CD1c-positive myeloid dendritic cell (primary cell): Measurements from ENCODE around the gene INKA2.
"Not testable (repeated sequence)": the region's sequence is repeated elsewhere in the genome, so short reads cannot be mapped to it uniquely, and the experiment has no call there.

Experiments used
- DNase-seq: peaks from one replicate; pipeline ENCODE4 v3.0.0-alpha.2; 2016; ENCODE audit errors: extremely low spot score

The INKA2 gene

DNA sequence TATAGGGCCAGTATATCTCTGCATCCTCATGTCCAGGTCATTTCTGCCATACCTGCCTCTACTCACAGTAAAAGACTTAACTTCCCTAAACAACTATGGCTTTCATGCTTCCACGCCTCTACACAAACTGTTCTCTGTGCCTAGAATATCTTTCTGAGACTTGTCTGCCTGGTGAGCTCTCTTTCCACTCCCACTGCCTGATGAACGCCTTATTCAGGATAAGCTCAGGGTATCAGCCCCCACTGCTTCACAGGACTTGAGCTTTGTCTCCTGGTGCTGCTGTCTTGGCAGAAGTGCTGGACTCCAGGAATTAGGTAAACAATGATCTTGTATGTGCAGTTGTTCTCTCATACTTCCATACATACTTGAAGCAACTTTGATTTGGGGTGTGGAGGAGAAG, 11.7 kb upstream of the INKA2 start:
- DNase-seq = no peak

DNA sequence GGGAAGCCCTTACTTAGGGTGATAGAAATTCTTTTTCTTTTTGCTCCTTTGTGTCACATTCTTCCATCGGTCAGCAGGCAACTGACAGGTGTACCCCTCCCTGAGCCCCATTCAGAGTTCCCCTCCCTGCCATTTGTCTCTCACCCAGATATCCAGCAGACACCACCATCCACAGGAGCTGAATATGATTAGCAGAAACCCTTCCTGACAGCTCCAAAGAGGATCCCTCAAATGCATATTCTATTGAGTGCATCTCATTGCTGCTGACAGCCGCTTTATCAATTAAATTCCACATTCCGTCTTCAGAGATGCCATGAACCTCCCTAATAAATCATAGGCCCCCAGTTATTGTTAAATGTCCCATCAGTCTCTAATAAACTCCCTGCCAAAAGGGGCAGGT, 10.4 kb upstream of the INKA2 start:
- no peak for DNase-seq

DNA sequence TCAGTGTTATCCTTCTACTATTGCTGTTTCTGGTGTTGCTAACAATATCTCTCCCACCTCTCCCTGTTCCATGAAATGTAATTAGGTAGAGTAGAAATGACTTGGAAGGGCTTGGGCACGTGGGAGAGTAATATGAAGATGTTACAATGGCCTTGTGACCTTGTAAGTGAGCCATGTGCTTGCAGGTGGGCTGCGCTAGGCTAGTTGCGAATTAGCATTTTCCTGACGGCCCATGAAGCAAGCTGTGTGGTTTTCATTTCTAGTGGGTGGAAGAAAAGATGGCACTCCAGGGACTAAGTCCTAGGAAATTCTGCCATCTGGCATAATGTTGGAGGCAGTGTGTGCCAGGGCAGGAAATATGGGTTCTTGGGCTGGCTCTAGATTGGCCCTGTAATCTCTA, 8.8 kb upstream of the INKA2 start:
- no peak for DNase-seq

DNA sequence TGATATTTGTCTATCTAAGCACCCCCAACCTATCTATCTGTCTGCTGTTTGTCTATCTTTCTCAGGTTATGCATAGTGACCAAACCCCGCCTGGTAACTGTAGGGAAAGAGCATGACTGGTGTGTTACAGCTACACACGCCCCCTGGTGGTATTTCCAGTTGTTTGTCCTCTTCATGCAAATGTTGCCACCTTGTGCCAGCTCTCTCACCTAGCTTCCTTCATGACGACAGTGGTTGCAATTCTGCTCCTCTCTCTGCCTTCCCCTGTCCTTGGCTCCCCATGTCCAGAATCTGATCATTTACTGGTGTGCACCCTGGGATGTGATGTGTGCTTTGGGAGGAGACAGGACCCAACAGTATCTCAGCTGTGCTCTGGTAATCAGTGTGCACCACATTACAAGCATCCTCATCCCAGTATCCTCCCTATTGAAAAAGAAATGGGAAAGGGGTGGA, 8.1 kb upstream of the INKA2 start:
- peak; percentile 83 for DNase-seq

DNA sequence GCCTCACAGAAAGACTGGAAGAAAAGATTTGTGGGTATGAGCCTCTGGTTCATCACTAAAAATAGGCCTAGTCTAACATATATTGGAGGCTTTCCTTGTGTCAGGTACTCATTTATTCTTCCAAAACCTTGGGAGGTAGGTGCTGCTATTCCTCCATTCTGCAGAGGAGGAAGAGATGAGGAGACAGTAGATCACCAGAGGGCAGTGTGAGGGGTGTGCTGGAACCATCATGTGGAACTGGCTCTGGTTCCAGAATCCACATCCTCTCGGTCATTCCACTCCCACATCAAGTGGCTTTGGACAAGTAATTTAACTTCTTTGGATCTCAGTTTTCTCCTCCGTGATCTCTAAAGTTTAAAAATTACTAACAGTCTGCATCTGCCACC, 7.4 kb upstream of the INKA2 start:
- DNase-seq = no peak

DNA sequence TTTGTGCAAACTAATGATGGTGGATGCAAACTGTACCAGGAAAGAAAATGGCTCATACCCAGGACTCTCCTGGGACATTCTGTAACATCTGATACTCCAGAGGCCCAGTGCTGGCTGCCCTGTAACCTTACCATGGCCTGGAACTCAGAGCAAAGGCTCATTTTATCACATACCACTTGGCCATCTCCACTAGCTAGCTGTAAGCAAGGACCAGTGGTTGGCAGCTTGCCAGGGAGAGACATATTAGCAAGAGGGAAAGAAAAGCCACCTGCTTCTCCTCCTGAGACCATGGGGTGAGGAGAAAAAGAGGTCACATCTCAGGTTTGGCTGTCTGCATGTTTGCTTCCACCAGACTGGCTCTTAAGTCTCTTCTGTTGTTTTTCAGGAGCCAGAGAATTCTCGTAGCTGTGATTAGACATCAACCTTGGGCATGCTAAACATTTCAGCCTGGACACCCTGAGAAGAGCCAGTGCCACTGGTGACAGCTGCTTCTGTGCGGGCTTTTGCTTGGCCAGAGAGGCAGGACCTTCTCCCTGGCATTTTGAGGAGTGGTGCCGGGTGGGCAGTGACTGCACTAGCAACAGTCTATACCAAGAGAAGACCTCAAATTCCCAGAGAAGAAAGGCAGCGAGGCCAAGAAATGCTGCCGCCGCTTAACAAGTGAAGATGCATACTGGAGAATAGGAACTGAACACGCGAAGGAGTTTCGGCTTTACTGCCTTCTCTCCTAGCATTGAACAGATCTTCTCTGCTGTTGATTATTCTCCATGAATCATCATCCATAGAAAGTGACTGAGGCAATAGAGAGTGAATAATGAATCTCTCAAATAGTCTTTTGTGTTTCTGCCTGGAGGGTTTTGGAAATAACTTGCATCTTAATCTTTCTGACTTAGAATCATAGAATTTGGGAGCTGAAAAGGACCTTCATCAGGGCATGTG, 6.7 kb upstream of the INKA2 start:
- no peak for DNase-seq

DNA sequence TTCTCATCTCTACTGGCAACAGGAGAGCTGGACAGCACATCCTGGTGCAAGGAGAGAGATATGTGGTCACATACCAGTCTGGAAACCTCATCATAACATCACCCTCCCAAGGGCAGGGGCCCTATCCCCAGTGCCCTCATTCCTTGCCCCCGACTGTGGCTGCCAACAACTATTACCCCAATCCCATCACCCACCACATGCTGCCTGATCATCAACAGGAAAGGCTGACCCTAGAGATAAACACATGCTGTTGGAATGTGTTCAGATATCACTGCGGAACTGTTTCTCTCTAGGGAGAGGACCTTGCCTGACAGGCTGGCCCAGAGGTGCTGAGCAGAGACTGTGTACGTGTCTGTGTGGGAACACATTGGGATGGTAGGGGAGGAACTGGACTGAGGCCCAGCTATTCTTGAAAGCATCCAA, 4.5 kb upstream of the INKA2 start:
- no peak for DNase-seq

DNA sequence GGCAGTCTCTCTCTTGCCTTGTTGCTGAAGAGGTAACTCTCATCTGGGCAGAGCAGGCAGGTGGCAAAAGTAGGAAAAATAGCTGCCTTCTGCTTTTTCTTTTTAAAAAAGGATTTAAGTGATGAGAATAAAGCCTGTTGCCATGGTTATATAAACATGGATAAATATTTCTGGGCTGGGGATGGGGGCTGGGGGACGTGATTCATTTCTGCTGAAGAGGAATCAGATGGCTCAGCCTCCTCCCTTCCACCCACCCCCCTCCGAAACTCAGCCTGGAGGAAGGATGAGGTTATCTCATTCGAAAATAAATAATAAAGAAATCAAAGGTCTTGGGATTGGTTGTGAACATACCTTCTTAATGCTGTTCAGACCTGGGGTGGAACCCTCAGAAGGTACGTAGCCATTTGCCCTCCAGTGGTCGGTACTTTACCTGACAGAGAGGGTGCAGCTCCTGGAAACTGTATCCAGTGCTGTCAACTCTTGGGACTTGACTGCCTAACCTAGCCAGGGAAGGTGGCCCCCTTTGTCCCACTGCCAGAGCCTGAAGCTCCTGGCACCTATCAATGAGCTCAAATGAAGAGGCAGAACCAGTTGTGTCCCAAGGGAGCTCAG, 3.8 kb upstream of the INKA2 start:
- DNase-seq = peak; percentile 52

DNA sequence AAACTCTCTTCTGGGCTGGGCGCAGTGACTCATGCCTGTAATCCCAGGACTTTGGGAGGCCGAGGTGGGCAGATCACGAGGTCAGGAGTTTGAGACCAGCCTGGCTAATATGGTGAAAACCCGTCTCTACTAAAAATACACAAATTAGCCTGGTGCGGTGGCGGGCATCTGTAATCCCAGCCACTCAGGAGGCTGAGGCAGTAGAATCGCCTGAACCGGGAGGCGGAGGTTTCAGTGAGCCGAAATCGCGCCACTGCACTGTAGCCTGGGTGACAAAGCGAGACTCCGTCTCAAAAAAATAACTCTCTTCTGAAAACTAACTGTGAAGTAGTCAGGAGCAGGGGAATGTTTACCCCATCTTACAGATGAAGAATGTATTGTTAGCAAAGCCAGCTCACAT, 3.1 kb upstream of the INKA2 start:
- DNase-seq = not testable (repeated sequence)

DNA sequence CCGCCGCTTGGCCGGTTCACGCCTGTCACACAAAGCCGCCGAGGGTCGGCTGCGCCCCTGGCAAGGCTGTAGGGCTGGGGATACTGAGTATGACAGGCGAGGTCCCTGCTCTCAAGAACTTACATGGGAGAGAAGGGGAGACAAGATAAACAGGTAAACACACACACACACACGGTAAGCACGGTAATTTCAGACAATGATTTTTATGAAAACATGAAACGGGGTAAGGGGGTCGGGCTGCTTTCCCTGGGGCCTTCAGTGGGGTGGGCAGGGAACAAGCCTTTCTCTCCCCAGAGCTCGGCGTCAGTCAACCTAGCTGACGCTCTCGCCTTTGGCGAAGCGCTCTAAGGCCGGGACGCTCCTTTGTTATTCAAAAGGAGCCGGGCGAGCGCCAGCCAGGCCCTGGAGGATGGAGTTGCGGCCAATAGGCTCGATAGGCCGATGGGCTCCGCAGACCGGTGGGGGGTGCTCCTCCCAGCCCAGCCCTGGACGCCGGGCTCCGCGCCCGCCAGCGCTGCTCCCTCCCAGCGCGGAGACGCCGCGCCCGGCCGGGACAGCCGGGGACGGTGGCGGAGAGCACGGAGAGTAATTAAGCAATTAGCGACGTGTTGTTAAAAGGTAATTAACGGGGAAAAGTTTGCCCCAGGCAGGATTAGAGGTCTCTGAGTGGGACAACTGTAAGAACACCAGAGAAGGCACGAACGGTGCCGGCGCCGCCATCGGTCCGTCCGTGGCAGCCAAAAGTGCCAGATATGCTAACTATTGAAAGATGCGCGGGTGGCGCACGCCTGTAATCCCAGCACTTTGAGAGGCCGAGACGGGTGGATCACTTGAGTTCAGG, 950 bp upstream of the INKA2 start:
- no peak for DNase-seq

DNA sequence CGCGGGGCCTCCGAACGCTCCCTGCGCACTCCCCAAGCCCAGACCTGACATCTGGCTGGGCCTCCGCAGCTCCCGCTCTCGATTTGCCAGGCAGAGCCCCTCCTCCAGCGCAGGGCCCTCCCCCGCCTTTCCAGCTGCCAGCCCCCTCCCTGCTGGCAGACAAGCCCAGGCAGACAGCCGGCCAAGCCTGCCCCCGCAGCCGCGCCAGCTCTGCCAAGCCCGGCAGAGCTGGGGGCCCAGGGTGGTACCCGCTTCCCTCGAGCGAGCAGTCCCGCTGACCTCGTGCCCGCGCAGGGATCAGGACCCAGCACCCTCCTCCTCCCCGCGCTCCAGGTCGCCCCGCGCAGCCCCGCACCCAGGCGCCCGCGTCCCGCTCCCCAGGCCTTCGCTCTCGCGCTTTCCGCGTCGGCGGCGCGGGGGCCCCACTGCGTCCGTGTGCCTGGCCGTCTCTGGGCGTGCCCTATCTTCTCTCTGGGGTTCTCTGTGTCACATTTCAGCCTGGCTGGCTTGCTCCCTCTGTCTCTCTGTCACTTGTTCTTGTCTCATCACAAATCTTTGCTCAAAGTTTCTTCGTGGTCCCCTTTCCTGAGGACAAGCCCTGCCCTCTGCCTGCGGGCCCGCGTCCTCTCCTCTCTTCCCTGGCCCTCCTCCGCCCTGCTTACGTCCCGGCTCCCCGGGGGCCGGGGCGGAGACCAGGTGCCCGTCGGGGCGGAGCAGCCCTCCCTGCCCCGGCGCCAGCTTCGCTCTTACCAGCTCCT, 580 bp downstream of the INKA2 start:
- peak; percentile 61 for DNase-seq

DNA sequence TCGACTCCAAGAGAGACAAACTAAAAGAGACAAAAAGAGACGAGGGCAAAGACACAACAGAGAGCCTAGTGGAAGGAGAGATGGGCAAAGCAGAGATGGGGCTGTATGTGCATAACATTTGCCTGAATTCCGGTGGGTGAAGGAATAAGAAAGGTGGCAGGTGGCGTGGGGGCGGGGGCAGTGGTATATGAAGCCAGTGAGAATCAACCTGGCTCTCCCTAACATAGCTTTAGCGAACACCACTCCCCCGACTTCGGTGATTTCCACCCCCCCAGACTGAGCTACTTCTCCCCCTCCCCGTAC, 1.1 kb downstream of the INKA2 start:
- DNase-seq = no peak

DNA sequence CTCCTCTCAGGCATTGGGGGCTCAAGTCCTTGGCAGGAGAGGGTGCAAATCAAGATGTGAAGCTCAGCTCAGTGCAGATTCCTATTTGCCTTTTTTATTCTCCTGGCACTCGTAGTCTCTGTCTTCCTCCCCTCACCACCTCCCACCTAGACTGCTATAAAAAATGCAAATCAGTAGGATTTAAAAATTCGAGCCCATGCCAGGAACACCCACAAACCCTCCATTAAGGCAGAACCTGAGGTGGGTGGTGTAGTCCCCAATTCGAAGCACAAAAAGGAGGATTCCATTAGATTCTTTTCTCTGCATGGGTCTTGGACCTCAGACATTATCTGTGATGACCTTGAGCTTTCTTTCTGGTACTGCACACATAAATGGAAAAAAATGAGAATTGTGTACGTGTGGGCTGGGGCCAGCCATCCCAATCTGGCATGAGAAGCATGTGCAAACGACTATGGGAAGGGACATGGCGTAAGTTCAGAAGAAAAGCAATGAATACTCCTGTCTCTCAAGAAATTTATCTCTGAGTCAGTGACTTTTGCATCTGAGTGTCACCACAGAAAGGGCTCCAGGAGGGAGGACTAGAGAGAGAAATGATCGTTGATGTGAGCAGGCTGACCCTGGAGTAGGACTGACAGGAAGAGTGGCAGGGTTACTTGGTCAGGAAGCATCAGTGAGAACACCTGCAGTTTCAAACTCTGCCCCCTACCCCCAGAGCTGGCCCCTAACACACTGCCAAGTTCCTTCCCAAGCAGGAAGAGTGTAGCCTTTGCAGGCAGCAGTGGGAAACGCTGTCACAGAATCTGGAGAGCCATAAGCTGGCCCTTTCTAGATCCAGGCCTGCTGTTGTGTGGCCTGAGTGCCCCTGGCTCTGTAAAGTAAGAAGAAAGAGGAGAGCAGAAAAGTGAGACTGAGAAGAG, 1.7 kb downstream of the INKA2 start:
- no peak for DNase-seq

DNA sequence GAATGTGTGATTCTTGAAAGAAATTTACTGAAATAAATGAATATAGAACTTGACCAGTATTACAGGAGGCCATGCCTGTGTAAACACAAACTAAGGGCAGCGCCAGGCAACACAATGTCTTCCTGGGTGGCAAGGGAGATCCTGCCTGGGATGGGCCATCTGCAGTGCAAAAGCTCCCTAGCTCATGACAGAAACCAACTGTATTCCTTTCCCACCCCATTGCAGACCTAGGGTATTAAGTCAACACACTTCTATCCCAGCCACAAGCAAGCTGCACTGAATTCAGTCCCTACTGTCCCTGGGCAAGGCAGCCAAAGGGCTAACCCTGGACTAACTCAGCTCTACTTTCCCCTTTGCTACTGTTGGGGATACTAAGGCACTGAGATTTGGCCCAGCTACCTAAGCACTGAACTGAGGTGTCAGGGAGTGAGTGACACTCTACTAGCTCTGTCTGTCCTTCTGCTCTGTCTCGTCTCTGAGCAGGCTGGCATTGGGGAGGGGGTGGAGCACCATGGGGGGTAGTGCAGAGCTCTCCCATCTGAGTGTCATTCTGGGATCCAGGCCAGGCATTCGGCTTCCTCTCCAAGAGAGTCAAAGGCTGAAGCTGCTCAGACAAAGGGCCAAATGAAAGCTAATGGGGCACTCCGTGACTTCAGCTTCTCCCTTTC, 2.5 kb downstream of the INKA2 start:
- no peak for DNase-seq

DNA sequence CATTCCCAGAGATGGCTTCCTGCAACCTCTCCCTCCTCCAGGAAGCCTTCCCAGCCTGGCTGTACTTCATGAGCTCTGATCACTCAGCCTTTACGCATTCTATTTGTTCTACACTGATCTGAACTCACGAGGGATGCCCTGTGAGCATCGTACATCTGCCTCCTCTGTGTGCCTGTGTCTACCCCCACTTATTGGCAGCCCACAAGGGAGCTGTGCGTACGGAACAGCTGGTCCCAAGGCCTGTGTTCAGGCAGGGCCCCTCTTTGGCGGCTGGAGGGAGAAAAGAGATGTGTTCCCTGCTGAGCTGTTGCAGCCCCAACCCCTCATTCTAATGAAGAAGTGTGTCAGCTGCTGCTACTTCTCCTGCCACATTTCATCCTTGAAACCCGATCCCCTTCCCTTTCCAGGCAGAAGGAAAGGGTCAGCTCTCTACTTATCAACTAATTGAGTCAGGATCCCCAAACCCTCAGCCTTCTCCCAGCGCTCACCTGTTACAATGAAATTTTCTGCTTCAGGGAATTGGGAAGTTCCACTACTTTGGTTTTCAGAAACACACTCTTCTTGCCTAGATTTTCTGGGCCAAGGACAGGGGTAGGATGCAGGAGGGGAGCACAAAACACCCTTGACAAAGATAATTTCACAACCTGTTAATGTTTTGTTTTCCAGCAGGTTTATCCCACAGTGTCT, 3.2 kb downstream of the INKA2 start:
- DNase-seq = no peak

DNA sequence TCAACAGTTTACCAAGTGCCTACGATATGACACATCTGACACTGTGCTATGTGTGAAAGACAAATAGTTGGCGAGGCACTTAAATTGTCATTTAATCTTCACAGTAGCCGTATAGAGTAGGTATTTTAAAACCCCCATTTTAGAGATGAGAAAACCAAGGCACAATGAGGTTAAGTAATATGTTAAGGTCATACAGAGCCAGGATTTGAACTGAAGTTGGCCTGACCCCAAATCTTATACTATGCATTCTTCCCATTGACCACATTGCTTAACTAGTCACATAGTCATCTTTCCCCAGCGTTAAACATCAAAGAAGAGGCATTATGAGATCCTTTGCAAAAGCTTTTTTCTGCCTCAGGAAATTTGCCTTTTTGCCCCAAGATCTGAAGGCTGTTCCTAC, 3.9 kb downstream of the INKA2 start:
- DNase-seq = no peak

DNA sequence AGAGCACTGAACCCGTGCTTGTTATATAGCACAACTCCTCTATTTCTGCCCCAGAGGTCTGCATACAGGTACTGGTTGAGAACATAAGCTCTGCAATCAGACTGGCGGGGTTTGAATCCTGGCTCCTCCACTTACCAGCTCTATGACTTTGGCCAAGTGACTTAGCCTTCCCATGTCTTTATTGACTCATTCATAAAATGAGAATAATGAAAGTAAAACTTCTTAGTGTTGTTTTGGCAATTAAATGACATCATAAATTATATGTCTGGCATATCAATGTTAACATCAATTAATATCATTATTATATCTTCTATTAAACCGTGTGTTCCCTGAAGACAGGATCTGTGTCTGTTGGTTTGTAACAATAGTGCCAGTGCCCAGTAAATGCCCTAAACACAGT, 4.3 kb downstream of the INKA2 start:
- DNase-seq = no peak

DNA sequence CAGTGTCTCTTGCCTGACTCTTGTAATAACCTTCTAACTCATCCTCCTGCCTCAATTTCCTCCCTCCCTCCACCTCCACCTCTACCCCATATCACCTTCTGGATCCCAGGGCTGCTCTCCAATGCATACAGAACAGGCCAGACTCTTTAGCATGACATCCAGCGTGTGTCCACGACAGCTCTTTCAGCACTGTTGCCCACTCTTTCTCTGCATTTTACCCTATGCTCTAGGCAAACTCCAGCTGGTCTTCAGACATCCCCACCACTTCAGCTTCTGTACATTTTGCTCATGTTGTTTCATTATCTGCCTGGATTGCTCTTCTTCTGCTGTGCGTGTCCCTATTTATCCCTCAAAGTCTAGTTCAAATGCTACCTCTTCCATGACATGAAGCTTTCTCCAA, 4.8 kb downstream of the INKA2 start:
- no peak for DNase-seq

DNA sequence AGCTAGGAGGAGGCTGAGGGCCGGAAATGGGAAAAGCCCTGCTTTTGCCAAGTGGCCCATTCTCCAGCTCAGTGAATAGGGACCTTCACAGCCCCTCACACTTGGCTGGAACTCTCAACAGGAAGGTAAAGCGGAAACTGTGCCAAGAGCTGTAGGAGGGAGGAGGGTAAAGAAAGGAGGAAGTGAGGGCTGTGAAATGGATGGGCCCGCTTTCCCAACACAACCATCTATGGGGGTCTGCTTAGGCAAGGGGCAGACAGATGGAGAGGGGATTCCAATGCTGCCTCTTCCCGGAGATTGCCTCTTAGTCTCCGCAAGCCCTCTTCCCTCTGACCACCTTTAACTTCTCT, 5.2 kb downstream of the INKA2 start:
- peak; percentile 84 for DNase-seq
